GM21381 (cell line): ENCODE measurements around the gene TGFBR3L.
A peak's percentile ranks its signal among the peaks of the same experiment; 100 is the strongest.
"Not testable (repeated sequence)": the region's sequence is repeated elsewhere in the genome, so short reads cannot be mapped to it uniquely, and the experiment has no call there.

ENCODE experiments used
- ATAC-seq: cut with Tn5 transposase; IDR thresholded peaks from one replicate; pipeline ENCODE4 v1.9.1; 2021; ENCODE audit warnings: mild to moderate bottlenecking, moderate library complexity; ENCODE audit not compliant: unreplicated experiment

The TGFBR3L gene

DNA sequence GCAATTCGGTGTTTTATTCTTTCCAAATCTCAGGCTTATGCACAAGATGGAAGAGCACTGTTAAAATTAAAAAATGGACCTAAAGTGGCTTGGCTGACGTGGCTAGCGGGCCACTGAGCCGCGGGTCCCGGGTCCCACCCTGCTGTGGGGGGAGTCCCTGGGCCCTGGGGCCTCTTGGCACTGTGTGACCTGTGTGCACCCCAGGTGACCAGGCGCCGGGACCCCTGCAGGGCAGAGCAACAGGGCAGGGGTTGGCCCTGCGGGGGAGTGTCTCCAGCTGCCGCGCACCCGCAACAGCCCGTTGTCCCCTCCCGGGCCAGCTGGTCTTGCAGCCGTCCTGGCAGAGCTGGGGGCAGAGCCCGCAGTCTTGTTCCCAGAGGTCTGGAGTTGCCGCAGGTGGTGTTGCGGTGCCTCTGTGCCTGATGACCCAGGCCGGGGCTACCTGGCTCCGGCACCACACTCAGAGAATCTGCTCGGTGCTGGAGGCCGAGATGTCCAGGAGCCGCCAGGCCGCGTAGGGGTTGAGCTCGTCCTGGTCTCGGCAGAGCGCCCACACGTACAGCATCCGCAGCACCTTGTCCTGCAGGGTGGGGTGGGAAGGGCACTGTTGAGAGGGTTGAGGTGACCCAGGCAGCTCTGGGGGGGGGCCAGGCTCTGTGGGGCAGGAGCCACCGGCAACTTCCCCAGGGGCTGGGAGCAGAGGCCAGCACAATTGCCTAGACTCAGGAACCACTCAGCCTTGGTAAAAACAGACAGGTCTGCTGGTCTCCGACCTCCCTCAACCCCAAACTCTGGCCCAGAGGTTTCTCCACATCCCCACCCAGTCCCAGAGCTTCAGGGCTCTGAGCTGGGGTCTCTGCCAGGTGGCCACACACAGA lies 12.3 kb downstream of the TGFBR3L start:
- no peak for ATAC-seq

GRCh38 chr19:7927605-7928333 lies 13.1 kb downstream of the TGFBR3L start:
- no peak for ATAC-seq

- ATAC-seq, result no peak
Measured at GRCh38 chr19:7928334-7928706, 13.7 kb downstream of the TGFBR3L start.

GRCh38 chr19:7928741-7929701 lies 14.4 kb downstream of the TGFBR3L start:
- no peak for ATAC-seq

DNA sequence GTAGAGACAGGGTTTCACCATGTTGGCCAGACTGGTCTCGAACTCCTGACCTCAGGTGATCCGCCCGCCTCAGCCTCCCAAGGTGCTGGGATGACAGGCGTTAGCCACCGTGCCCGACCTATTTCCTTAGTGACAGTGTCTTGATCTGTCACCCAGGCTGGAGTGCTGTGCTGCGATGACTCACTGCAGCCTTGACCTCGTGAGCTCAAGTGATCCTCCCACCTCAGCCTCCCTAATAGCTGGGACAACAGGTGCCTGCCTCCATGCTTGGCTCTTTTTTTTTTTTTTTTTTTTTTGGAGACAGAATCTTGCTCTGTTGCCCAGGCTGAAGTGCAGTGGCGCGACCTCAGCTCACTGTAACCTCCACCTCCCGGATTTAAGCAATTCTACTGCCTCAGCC lies 15.4 kb downstream of the TGFBR3L start:
- not testable (repeated sequence) for ATAC-seq

DNA sequence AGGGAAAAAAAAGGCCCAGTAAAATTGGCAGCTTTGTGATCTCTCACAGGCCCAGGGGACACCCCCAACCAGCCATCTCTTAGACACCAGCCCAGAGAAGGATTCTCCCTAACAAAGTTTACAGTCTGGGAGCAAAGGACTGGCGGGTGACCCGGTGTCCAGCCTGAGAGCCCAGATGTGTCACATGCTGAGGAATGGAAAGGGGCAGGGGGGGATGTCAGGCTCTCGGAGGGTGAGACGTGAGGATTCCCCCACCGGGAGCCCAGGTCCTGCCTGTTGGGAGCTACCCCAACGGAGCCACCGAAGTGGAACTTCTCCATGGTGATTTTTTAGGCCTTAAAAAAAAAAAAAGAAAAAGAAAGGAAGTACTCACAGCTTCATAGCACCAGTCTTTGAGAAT lies 16.1 kb downstream of the TGFBR3L start:
- ATAC-seq, result no peak

GRCh38 chr19:7931221-7932061 lies 16.8 kb downstream of the TGFBR3L start:
- ATAC-seq, result no peak

DNA sequence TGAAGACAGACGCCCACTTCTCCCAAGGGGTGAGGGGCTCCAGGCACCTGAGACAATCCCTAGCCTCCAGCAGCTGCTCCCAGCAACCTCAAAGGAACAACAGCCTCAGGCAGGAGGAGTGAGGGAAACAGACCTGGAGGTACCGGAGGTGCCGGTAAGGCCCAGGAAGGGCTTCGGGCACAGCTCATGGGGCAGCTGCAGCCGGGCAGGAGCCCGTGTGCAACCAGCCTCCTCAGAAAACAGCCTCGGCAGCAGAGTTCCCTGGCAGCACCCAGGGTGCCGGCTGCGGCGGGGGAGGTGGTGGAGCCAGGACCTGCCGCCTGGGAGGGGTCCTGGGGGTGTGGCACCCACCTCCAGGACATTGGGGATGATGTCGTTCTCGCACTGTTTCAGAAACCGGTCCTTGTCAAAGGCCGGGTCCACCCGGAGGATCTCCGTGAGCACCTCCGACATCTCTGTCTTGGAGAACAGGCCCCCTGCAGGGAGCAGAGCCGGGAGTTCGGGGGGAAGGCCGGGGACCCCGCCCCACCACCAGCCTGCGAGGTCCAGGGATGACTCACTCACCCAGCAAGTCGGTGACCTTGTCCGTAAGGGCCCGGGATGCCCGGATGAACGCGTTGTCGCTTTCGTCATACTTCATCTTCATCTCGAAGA lies 17.8 kb downstream of the TGFBR3L start:
- no peak for ATAC-seq

DNA sequence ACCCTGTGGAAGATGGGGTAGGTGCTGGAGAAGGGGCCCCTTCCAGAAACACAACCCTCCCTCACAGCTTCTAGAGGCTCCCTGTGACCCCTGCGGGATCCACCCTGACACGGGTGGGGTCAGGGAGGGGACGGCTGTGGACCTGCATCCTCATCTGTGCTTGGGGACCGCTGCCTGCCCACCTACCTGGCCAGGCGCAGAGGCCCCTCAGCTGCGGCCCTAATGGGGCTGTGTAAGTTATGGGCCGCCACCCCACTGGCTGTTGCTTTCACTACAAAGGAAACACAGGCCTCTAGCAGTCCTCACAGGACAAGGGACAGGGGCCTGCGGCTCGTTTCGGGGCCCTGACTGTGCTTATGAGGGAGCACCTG lies 18.3 kb downstream of the TGFBR3L start:
- no peak for ATAC-seq

GRCh38 chr19:7933411-7933810 lies 18.8 kb downstream of the TGFBR3L start:
- ATAC-seq, result no peak

DNA sequence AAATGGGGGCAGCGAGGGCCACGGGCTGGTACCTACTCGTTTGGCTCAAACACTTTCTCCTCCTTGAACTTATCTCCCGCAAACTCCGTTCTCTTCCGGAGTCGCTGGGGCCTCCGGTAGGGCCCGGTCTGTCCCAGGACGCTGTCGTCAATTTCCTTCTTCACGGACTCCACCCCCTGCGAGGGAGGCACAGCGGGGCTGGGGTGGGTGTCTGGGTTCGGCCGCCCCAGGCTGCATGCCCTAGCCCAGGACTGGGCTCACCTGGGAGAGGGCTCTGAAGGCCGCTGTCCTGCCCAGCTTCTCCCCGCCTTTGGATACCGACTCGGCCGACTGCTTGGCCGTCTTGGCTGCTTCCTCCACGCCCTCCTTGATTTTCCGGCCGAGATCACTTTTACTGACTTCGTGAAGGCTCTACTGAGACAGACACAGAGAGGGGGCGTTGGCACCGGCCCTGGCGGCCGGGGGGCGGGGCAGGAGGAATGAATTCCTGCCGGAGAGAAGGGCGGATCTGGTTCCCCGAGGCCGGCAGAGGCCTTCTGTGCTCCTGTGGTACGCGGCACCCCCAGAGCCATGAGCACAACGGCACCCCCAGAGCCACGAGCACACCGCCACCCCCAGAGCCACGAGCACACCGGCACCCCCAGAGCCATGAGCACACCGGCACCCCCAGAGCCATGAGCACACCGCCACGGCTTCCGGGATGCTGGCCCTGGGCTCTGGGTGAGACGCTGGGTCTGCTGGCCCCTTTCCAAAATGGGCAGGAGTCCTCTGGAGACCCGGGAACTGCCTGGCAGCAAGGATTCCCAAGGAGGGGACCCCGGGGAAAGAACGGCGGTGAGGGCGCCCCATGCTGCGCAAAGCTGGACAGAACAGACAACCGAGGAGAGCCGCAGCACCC lies 19.4 kb downstream of the TGFBR3L start:
- no peak for ATAC-seq

DNA sequence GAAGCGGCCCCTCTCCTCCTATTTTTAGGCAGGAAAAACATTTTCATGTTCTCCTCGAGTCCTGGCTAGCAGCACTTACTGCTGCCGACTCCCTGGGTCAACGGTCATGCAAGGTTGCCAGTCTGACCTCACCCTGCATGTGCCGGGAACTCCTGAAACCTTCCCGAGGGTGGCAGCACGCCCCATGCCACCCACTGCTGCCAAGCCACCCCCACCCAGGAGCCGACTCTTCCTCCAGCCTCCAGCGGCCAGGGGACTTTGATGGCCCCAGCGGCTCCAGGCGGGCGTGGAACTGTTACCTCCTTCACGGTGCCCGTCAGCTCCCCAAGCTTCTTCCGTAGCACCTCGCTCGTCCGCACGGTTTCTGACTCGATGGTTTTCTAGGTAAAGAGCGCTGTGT lies 20.1 kb downstream of the TGFBR3L start:
- no peak for ATAC-seq

DNA sequence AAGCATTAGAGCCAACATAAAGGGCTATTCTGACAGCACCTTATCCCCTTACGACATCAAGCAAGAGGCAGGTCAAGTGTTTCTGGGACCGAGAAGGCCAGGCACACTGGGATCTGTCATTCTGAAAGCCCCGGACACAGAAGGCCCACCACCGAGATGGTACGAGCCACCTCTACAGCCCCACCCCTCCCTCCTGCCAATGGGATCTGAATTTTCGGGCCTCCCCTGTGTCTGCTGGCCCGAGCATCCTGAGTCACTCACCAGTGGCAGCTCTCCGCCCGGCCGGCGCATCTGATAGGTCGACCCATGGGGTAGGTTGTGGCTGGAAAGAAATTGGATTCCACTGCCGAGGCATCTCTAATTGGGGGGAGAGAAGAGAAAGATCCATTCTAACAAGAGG lies 26.2 kb downstream of the TGFBR3L start:
- ATAC-seq, result no peak

DNA sequence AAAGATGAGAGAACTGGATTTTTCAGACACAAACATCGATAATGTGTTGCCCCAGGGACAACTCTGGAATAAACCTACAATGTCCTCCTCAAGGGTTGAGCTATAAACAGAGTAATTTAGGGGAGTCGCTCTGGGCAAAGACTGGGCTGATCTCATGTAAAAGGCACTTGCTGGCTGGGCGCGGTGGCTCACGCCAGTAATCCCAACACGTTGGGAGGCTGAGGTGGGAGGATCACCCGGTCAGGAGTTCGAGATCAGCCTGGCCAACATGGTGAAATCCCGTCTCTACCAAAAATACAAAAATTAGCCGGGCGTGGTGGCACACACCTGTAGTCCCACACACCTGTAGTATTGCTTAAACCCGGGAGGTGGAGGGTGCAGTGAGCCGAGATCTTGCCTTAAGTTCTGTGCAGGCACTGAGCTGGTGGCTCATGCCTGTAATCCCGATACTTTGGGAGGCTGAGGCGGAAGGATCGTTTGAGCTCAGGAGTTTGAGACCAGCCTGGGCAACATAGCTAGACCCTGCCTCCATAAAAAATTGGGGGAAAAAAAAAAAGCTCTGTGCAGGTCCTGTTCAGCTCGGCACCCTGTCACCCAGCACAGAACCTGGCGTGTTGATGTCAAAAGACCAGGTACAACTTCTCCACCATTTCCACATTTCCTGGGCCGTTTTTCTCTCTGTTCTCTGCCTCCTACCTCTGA lies 27.4 kb downstream of the TGFBR3L start:
- ATAC-seq, result no peak

DNA sequence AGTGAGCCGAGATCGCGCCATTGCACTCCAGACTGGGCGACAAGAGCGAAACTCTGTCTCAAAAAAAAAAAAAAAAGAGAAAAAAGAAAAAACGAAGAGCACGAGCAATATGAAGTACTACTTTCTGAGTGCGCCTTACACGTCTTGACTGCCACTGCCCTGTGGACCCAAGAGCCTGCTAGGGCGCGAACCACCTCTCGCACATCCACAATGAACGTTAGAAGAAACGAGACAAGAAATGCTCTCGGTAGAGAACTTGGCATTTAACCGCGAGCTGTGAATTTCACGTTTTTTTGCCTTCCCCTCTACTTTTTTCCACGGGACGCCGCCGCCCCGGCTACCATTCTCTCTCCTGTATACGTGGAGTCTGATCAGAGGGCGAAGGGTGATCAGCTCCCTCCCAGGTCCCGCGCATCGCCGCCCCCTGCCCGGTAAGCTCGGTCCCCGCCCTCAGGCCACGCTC lies 28.4 kb downstream of the TGFBR3L start:
- ATAC-seq, result no peak

DNA sequence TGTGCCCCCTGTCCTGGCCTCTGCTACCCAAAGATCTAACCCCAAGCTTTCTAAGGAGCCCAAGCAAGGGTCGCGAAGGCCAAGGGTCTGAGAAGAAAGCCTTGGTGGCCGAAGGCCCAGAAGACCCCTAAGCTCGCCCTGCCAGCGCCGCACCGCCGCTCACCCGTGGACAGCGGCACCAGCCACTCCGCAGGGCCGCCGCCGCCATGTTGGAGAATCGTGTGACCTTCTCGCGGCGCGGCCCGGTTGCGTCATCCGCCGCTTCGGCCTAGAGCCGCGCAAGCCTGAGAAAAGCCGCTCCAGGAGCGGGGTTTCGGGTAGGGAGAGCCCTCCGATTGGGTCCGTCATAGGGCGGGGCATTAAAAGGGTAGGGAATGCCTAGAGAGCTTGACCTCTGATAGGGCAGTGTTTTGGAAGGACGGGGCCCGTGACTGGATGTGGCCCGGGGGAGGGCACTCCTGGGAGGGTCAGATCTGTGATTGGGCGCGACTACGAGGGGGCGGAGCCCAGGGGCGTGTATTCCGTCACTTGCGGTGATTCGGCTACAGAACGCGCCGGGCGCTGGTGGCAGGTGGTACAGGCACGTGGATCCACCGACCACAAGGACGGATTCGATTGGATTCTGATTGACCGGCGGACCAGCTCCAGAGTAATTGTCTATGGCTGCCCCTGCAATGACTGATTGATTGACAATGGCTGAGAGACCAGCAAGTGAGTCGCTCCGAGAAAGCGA lies 29.0 kb downstream of the TGFBR3L start, which contains the start of gene TIMM44:
Gene TIMM44, minus strand, starts transcription at position 223 of the 733 bp plus-strand sequence. Its CDS starts 15 bp downstream, at position 208.
- ATAC-seq, result peak; percentile 97

DNA sequence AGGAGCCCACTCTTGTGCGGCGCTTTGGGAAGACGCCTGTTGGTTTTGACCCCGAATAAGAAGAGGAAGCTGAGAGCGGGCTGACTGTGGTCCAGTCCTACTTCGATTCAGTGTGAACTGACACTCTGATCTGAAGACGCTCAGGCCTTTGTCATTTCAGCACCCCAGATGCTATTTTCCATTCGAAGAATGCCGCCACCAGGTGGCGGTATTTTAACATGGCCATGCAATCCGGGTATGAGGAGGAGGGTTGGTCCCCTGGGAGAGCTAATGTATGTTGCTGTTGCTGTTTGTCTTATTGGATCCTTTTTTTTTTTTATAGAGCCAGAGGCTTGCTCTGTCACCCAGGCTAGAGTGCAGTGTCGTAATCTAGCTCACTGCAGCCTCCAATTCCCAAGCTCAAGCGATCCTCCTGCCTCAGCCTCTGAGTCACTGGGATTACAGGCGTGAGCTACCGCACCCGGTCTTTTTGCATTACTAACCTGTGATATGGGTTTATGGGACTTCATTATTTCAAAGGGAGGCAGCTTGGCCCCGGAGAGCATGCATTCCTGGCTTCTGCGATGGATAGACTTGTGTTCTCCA lies 29.6 kb downstream of the TGFBR3L start:
- peak; percentile 27 for ATAC-seq
